GM21381 (cell line): ENCODE measurements around the gene CHRNA7.
"Not testable (repeated sequence)": the region's sequence is repeated elsewhere in the genome, so short reads cannot be mapped to it uniquely, and the experiment has no call there.

ENCODE experiments used
- ATAC-seq: cut with Tn5 transposase; IDR thresholded peaks from one replicate; pipeline ENCODE4 v1.9.1; 2021; ENCODE audit warnings: mild to moderate bottlenecking, moderate library complexity; ENCODE audit not compliant: unreplicated experiment

The CHRNA7 gene

DNA sequence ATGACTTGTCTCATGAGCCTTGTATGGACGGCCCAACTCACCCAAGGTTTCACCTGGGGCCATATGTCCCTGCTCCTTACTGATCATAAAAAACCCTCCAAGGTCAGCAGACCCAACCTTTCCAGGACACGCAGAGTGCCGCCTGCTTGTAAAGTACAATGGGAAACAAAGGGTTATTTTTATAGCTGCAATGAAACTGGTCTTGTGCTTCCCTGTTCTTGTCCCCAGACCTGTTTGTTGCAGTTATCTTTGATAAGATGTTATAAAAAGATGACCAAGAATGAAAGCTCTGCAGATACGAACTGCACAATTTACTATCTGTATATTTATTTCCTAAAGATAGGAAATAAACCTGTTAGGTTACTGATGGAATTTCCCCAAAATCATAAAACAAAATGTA, 136.0 kb downstream of the CHRNA7 start:
- ATAC-seq, result not testable (repeated sequence)

DNA sequence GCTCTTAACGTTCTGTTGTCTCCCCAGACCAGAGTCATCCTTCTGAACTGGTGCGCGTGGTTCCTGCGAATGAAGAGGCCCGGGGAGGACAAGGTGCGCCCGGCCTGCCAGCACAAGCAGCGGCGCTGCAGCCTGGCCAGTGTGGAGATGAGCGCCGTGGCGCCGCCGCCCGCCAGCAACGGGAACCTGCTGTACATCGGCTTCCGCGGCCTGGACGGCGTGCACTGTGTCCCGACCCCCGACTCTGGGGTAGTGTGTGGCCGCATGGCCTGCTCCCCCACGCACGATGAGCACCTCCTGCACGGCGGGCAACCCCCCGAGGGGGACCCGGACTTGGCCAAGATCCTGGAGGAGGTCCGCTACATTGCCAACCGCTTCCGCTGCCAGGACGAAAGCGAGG, 137.6 kb downstream of the CHRNA7 start:
- not testable (repeated sequence) for ATAC-seq

DNA sequence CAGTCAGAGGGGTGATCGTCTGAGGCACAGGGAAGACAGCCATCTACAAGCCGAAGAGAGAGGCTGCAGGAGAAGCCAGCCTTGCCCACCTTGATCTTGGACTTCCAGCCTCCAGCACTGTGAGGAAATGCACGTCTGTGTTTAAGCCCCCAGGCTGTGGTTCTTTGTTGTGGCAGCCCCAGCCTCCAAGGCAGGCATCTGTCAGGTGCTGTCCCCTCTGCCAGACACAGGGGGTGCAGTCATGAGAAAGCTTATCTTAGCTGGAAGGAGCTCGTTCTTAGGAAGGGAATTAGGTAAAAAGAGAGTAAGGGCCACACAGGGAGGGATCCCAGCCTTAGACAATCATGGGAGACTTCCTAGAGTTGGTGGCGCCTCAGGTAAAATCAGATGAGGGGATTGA, 150.3 kb downstream of the CHRNA7 start:
- ATAC-seq, result not testable (repeated sequence)

DNA sequence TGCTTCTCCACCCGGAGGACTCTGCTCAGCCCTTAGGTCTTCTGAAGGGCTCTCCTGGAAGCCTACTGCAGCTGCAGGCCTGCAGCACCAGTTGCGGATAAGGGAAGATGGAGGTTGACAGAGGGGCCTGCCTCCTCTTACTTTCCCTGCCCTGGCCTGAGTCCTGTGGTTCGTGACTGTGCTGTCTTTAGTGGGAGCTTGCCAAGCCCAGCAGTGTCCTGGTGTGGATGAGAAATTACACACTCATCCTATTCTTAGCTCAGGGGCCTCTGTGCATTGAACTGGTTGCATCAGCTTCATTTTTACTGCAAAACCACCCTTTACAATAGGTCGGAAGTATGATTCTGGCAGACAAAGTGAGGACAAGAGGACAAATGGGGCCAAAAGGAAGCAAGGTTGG, 163.5 kb downstream of the CHRNA7 start:
- ATAC-seq, result not testable (repeated sequence)

DNA sequence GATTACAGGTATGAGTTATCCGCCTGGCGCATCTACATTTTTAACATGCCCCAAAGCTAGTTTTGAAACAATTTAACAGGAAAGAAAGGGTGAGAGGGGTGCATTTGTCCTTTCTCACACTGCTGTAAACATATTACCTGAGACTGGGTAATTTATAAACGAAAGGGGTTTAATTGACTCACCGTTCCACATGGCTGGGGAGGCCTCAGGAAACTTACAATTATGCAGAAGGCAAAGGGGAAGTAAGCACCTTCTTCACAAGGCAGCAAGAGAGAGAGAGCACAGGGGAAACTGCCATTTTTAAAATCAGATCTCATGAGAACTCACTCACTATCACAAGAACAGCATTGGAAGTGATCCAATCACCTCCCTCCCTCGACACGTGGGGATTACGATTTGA, 165.9 kb downstream of the CHRNA7 start:
- ATAC-seq, result not testable (repeated sequence)

DNA sequence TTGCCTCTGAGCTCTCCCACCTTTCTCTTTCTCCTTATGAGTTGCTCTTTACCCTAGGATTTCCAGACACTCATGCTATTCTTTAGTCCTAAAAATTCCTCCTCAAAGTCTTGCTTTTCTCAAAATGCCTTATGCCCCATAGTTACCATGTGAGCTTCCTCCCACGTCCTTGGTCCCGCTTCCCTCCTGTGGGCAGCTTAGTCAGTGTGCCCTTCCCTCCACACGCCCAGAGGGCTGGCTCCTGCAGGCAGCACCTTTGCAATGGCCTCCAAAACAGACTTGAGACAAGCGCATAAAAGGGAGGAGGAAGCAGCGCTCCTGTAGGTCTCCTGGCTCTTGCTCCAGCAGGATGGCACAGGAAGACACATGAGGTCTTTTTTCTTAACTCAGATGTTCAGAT, 168.6 kb downstream of the CHRNA7 start:
- not testable (repeated sequence) for ATAC-seq

DNA sequence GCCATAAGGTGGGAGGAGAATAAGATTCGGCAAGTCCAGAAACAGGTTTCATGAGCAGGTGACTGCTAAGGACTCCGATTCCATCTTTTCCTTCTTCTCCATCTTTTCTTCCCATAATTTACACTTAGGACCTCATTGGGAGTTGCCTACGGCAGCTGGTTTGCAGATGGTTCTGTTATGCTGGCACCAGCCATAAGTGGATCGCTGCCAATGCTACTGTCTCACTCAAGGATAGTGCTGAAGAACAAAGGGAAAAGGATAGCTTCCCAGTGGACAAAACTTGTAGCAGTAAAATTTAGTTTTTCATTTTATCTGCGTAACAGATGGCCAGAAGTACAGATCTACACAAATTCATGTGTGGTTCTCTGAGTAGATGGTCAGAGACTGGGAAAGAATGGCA, 178.8 kb downstream of the CHRNA7 start:
- not testable (repeated sequence) for ATAC-seq

DNA sequence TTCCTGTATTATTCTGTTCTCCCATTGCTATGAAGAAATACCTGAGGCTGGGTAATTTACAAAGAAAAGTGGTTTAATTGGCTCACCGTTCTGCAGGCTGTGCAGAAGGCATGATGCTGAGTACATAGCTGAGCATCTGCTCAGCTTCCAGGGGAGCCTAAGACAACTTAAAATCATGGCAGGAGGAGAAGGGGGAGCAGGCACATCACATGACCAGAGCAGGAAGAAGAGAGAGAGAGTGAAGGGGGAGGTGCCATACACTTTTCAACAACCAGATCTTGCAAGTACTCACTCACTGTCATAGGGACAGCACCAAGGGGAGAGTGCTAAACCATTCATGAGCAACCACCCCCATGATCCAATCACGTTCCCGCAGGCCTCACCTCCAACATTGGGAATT, 188.4 kb downstream of the CHRNA7 start:
- no peak for ATAC-seq
